GM19240 (cell line): ENCODE measurements around the gene TWNK.

Experiments used
- DNase-seq: peaks from one replicate; pipeline ENCODE4 v3.0.0; 2011; ENCODE audit warnings: low spot score; ENCODE audit not compliant: insufficient read length

The TWNK gene

DNA sequence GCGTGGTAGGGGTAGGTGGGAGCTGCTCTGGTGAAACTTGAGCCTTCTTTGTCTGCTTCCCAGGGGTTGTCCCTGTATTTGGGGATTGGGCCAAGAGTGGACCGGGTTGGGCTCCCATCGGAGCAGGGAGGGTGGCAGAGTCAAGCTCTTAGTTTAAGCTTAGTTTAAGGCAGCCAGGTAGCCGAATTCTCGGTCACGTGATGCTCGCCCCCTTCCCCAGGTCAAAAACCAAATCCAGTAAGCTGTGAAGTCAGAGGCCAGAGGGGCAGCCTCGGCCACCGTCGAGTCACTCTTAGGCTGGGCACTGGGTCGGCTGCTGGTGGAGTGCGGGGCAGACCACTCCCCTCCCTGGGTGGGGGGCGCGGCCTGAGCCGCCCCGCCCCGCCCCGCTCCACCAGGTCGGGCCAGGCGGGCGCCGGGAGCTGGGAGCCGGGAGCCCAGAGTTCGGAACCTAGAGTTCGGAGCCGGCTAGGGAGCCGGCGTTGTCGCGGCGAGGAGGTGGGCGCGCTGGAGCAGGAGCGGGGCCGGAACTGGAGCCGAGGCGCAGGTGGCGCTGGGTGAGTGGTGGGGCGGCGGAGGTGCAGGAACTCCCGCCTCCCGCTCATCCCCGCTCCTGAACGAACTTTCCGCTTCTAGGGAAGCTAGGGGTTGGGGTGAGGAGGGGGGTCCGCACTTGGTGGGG is 9.5 kb downstream of the TWNK start:
- DNase-seq, result no peak

GRCh38 chr10:100997360-100998182 is 10.2 kb downstream of the TWNK start:
- peak; percentile 71 for DNase-seq

GRCh38 chr10:100998183-100998990 is 11.0 kb downstream of the TWNK start:
- peak; percentile 78 for DNase-seq

- DNase-seq, result peak; percentile 97
These were observed 11.8 kb downstream of the TWNK start for GRCh38 chr10:100998991-100999741.

- DNase-seq, result no peak
These were observed 12.4 kb downstream of the TWNK start, which contains the start of gene LZTS2 for GRCh38 chr10:100999742-101000126. Gene LZTS2 (plus strand): TSS chr10:100999808. CDS start chr10:101002539, 2,731 bp downstream.

- DNase-seq, result no peak
These were observed 13.0 kb downstream of the TWNK start for GRCh38 chr10:101000127-101000914.

GRCh38 chr10:101000915-101001658 is 13.7 kb downstream of the TWNK start:
- no peak for DNase-seq

DNA sequence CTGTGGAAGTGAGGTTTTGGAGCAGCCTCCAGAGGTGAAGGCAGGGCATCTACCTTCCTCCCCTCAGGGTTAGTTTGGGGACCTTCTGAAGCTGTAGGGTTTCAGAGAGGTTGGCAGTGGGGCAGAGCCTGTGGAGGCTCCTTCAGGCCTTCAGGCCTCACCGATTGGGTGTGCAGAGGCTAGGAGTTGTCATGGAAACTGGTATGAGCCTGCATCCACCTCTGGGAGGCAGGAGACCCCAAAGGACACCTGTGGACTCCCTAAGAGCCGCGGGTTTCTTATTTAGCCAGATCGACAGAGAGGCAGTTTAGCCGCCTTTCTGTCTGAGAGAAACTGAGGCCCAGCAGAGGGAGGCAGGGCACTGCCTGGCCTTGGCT is 14.3 kb downstream of the TWNK start:
- no peak for DNase-seq

- no peak for DNase-seq
These were observed 15.1 kb downstream of the TWNK start for GRCh38 chr10:101002456-101002855.

- no peak for DNase-seq
These were observed 16.4 kb downstream of the TWNK start for GRCh38 chr10:101003639-101004206.

DNA sequence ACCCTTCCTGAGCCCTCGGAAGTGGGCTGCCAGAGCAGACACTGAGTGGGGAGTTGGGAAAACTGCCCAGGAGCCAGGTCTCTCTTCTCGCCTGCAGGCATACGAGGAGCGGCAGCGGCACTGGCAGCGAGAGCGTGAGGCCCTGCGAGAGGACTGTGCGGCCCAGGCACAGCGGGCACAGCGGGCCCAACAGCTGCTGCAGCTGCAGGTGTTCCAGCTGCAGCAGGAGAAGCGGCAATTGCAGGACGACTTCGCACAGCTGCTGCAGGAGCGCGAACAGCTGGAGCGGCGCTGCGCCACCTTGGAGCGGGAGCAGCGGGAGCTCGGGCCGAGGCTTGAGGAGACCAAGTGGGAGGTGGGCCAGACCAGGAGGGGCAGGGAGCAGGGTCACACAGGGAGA is 18.0 kb downstream of the TWNK start:
- DNase-seq, result no peak

DNA sequence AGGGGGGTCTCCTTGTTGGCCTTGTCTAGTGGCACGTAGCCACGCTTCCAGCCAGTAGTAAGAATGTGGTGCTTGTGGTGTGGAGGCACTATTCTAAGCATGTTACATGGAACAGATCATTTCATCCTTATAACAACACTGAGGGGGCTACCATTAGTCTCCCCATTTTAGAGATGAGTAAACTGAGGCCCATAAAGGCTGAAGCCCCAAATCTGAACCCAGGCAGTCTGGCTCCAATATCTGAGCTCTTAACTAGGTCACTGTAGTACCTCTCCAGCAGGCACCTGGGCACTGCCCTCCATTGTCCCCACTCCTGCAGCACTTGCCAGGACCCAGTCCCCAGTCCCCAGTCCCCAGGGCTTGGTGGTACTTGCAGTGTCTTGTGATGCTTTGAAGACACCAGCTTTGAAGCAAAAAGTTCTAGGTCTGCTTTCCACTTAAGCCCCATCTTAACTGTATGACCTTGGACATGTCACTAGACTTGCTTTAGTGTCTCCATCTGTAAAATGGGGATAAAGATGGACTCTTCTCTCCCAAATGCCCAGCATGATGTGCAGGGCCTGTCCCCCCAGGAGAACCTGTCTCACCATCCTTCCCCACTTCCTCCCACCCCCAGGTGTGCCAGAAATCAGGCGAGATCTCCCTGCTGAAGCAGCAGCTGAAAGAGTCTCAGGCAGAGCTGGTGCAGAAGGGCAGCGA is 18.7 kb downstream of the TWNK start:
- DNase-seq, result no peak

GRCh38 chr10:101006593-101007098 is 19.3 kb downstream of the TWNK start:
- DNase-seq, result no peak

- DNase-seq, result no peak
These were observed 19.9 kb downstream of the TWNK start for GRCh38 chr10:101007099-101007711.

DNA sequence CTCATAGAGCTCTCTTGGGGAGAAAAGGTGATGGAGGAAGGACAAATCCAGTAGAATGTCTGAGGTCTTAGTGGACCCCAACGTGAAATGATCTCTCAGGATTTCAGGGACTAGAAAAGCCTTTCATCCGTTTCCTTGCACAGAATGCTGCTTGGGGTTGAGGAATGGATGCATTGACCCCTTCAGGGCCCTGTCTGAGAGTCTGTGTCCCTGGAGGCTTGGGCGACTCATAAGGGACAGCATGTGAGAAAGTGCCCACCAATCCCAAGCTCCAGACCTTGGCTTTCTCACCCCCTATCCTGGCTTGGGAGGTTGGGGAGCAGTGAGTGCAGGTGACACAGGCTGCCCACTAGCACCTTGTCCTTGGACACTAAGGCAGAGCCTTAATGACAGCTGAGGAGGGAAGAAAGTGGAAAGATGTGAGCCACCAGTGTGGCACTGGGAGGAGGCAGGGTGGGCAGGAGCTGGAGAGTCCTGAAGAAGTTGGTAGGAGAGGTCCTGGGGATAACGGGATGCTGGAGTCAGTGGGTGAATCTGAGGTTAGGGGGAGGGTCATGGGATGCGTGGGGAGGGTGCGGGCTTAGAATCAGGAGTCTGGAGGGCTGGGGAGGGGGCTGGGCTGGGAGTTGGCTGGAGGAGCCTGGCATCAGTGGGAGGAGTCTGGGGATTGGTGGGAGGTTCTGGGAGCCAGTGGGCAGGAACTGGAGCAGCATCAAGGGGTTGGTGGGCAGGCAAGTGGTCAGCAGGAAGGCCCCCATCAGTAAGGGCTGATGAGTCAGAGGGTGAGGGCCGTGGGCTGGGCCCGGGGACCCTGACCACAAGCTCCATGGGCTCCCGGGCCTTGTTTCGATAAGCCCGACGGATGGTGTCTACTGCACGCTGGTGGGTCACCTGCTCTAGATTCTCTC is 20.8 kb downstream of the TWNK start:
- DNase-seq, result no peak

DNA sequence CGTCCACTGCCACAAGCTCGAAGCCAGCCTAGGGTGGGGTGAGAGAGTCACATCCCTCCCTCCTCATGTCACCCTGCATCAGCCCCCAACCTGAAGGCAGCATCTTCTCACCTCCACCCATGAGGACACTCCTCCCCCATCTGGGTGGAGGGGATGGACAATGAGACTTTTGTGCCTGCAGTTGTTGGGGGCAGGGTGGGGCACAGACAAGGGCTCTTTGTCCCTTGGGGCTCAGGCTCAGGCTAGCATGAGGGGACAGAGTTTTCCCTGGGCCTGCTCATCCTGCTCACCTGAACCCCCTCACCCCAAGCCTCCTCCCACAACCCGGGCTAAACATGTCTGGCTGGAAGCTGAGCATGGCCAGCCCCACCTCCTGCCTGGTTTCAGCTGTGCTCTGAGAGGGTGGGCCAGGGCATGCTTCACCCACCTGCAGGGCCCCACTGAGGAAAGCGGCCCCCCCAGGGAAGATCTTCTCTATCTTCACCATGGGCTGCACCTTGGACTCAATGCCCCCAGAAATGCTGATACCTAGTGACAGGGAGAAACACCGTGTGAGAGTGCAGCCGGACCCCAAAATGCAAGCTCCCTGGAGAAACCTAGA is 21.6 kb downstream of the TWNK start:
- DNase-seq, result no peak

- DNase-seq, result no peak
These were observed 23.0 kb downstream of the TWNK start for GRCh38 chr10:101010329-101010728.
